GM18907 (cell line): Measurements from ENCODE around the gene ZMIZ1.

Source experiments
- ATAC-seq: cut with Tn5 transposase; IDR thresholded peaks from one replicate; pipeline ENCODE4 v1.9.1; 2021; ENCODE audit warnings: mild to moderate bottlenecking, moderate library complexity; ENCODE audit not compliant: unreplicated experiment

The ZMIZ1 gene

GRCh38 chr10:79049931-79050895, 18.6 kb upstream of the ZMIZ1 start:
- ATAC-seq: no peak

GRCh38 chr10:79050896-79051555, 17.7 kb upstream of the ZMIZ1 start:
- ATAC-seq: no peak

GRCh38 chr10:79051766-79052165, 17.0 kb upstream of the ZMIZ1 start:
- no peak for ATAC-seq

- no peak for ATAC-seq
Observed at GRCh38 chr10:79052291-79053080, 16.3 kb upstream of the ZMIZ1 start.

GRCh38 chr10:79053081-79053434, 15.7 kb upstream of the ZMIZ1 start:
- no peak for ATAC-seq

GRCh38 chr10:79053481-79054202, 15.1 kb upstream of the ZMIZ1 start:
- no peak for ATAC-seq

GRCh38 chr10:79054203-79055099, 14.3 kb upstream of the ZMIZ1 start:
- no peak for ATAC-seq

- no peak for ATAC-seq
Observed at GRCh38 chr10:79055100-79055782, 13.5 kb upstream of the ZMIZ1 start.

GRCh38 chr10:79055892-79056291, 12.9 kb upstream of the ZMIZ1 start:
- no peak for ATAC-seq

GRCh38 chr10:79056361-79056735, 12.4 kb upstream of the ZMIZ1 start:
- ATAC-seq: no peak

- no peak for ATAC-seq
Observed at GRCh38 chr10:79056736-79057391, 11.9 kb upstream of the ZMIZ1 start.

- ATAC-seq: no peak
Observed at GRCh38 chr10:79057481-79058275, 11.1 kb upstream of the ZMIZ1 start.

GRCh38 chr10:79058899-79059841, 9.6 kb upstream of the ZMIZ1 start:
- no peak for ATAC-seq

GRCh38 chr10:79059859-79060379, 8.8 kb upstream of the ZMIZ1 start:
- ATAC-seq: no peak

- ATAC-seq: no peak
Observed at GRCh38 chr10:79060641-79061255, 8.0 kb upstream of the ZMIZ1 start.
